PC-3 (cell line): ENCODE data around the gene IFT20. TPM values are rescaled to one million over a fixed set of nuclear protein-coding genes. Genes with fewer than 3 reads are reported as not detected.

ENCODE experiments used
- ATAC-seq: fragments of 200-7000 bp; cut with Tn5 transposase; 2 replicates; pipeline ENCODE4 v1.9.1; 2020; ENCODE audit warnings: mild to moderate bottlenecking, moderate library complexity
- BruUV-seq: library from RNA; stranded (reverse); fragments of 400-500 nt; replicated peaks from 2 replicates; lab custom pipeline; 2021; lab: Mats Ljungman, UMichigan
- CTCF ChIA-PET: fragments of 300-600 bp; sonication (Branson Sonifier 250); formaldehyde crosslinking; loops from one replicate; lab custom pipeline; 2022; ENCODE audit warnings: antibody characterized with exemption; lab: Charles Lee
- POLR2A ChIA-PET: fragments of 300-600 bp; sonication (Branson Sonifier 250); formaldehyde crosslinking; loops from one replicate; lab custom pipeline; 2022; ENCODE audit warnings: antibody characterized with exemption; ENCODE audit not compliant: unreplicated experiment; lab: Charles Lee
- DNase-seq: peaks from one replicate; pipeline ENCODE4 v3.0.0-alpha.2; 2015
- H2AFZ ChIP-seq: fragments of 300-600 bp; sonication (generic); 2 replicates; pipeline ENCODE4 v1.6.0; 2016; ENCODE audit warnings: antibody characterized with exemption, low read length
- H3F3A ChIP-seq: fragments of 300-600 bp; sonication (generic); one replicate; pipeline ENCODE4 v1.6.0; 2017; ENCODE audit warnings: antibody characterized with exemption, low read length, control low read depth, mild to moderate bottlenecking; ENCODE audit not compliant: unreplicated experiment
- H3K27ac ChIP-seq: fragments of 300-600 bp; sonication (generic); 2 replicates; pipeline ENCODE4 v1.5.1; 2016; ENCODE audit warnings: mild to moderate bottlenecking, low read length
- H3K27me3 ChIP-seq: fragments of 300-600 bp; sonication (generic); 2 replicates; pipeline ENCODE4 v1.6.1; 2016; ENCODE audit warnings: low read length, mixed read lengths
- H3K36me3 ChIP-seq: fragments of 300-600 bp; sonication (generic); 2 replicates; pipeline ENCODE4 v1.6.1; 2016; ENCODE audit warnings: low read depth, mixed run types, low read length, mixed read lengths
- H3K4me1 ChIP-seq: fragments of 300-600 bp; sonication (generic); 2 replicates; pipeline ENCODE4 v1.5.1; 2016; ENCODE audit warnings: low read length; ENCODE audit not compliant: insufficient read depth
- H3K4me2 ChIP-seq: fragments of 300-600 bp; sonication (generic); 2 replicates; pipeline ENCODE4 v1.6.0; 2016; ENCODE audit warnings: low read length
- H3K4me3 ChIP-seq: fragments of 300-600 bp; sonication (generic); 2 replicates; pipeline ENCODE4 v1.5.1; 2016; ENCODE audit warnings: mild to moderate bottlenecking, low read length, mixed read lengths
- H3K79me2 ChIP-seq: fragments of 300-600 bp; sonication (generic); 2 replicates; pipeline ENCODE4 v1.6.1; 2017; ENCODE audit warnings: low read length, mixed read lengths
- H3K9ac ChIP-seq: fragments of 300-600 bp; sonication (generic); 2 replicates; pipeline ENCODE4 v1.6.0; 2016; ENCODE audit warnings: mild to moderate bottlenecking, low read length
- H3K9me2 ChIP-seq: fragments of 300-600 bp; sonication (generic); replicated peaks from 2 replicates; pipeline ENCODE4 v1.6.1; 2016; ENCODE audit warnings: mixed run types, low read length, mixed read lengths
- H3K9me3 ChIP-seq: fragments of 300-600 bp; sonication (generic); 2 replicates; pipeline ENCODE4 v1.6.1; 2016; ENCODE audit warnings: low read length, mixed read lengths
- H4K20me1 ChIP-seq: fragments of 300-600 bp; sonication (generic); 2 replicates; pipeline ENCODE4 v1.6.1; 2016; ENCODE audit warnings: low read length, mixed read lengths
- CTCF ChIP-seq: fragments of 300-600 bp; sonication (generic); conservative IDR thresholded peaks from 2 replicates; pipeline ENCODE4 v1.5.1; 2017; ENCODE audit warnings: antibody characterized with exemption, low read depth, mild to moderate bottlenecking, low read length
- EZH2 ChIP-seq: fragments of 300-600 bp; sonication (generic); IDR thresholded peaks from one replicate; pipeline ENCODE4 v1.6.1; 2017; ENCODE audit warnings: antibody characterized with exemption, mild to moderate bottlenecking, low read length; ENCODE audit not compliant: unreplicated experiment
- EZH2phosphoT487 ChIP-seq: fragments of 300-600 bp; sonication (generic); IDR thresholded peaks from 2 replicates; pipeline ENCODE4 v1.6.1; 2018; ENCODE audit warnings: mild to moderate bottlenecking, antibody characterized with exemption, low read length, borderline replicate concordance
- intact Hi-C: fragments of 100-400 bp; cut with micrococcal nuclease; formaldehyde crosslinking; loops from 2 replicates; pipeline ENCODE4 v1.9.0; 2023
- total RNA-seq: library from RNA; depleted of rRNA; stranded (reverse); fragments of >200 nt; gene quantifications from 2 replicates; pipeline ENCODE4 v1.2.3, GENCODE V29; 2014

IFT20 gene
- total RNA-seq, 1 experiment from 2014 or later, result 23.1 TPM

- Histone ChIP-seq H3K4me2 (no peak overlapping the region), H3F3A (no peaks in the 10 kb centered on the region), H3K79me2 (no peaks in the 10 kb centered on the region), H2AFZ (no peak overlapping the region), H3K4me3 (no peak overlapping the region), H3K9me2 (no peaks in the 10 kb centered on the region), H3K27me3 (no peaks in the 10 kb centered on the region), H3K9me3 (no peaks in the 10 kb centered on the region), H3K36me3 (peaks cover 11% of the 10 kb centered on the region; the same call in 1 of the 2 replicates), H4K20me1 (no peaks in the 10 kb centered on the region), H3K4me1 (no peaks in the 10 kb centered on the region), H3K9ac (no peak overlapping the region), H3K27ac (no peak overlapping the region)
- POLR2A ChIA-PET, result no interaction called here
- no peak for ATAC-seq
- BruUV-seq, result no TSS peak
- CTCF ChIA-PET, result no interaction called here
- intact Hi-C loops, result no loop called here
- no peak for DNase-seq
- TF ChIP-seq CTCF, result no peak
- no peak for TF ChIP-seq EZH2
- no peak for TF ChIP-seq EZH2phosphoT487
These were observed 28.7 kb upstream of the IFT20 start for GRCh38 chr17:28363776-28364650.

GRCh38 chr17:28363186-28363585, 27.9 kb upstream of the IFT20 start:
- Histone ChIP-seq H3K36me3 (peaks cover 11% of the 10 kb centered on the region; the same call in 1 of the 2 replicates), H3K4me3 (no peak overlapping the region), H3K79me2 (peaks cover 7% of the 10 kb centered on the region), H3K4me1 (peaks cover 4% of the 10 kb centered on the region; the same call in 1 of the 2 replicates), H3K9ac (no peak overlapping the region), H3F3A (no peaks in the 10 kb centered on the region), H4K20me1 (no peaks in the 10 kb centered on the region), H3K27me3 (no peaks in the 10 kb centered on the region), H3K9me3 (no peaks in the 10 kb centered on the region), H3K9me2 (no peaks in the 10 kb centered on the region), H2AFZ (no peak overlapping the region), H3K4me2 (no peak overlapping the region), H3K27ac (no peak overlapping the region)
- DNase-seq (no peak), ATAC-seq (no peak)
- no TSS peak for BruUV-seq
- TF ChIP-seq EZH2 (no peak), CTCF (no peak), EZH2phosphoT487 (no peak)
- intact Hi-C loops, result no loop called here
- ChIA-PET CTCF (no interaction called here), POLR2A (no interaction called here)

- peak overlapping the region; percentile 79 for H2AFZ ChIP-seq
- H3K36me3 ChIP-seq, result peaks cover 26% of the 10 kb centered on the region
- TSS peak; percentile 66 for BruUV-seq
These were observed 22.6 kb upstream of the IFT20 start for GRCh38 chr17:28357901-28358197.

More at GRCh38 chr17:28357901-28358197, 22.6 kb upstream of the IFT20 start:
- no peak for DNase-seq
- Histone ChIP-seq H3K4me1 (peaks cover 10% of the 10 kb centered on the region; the same call in 1 of the 2 replicates), H3K9me2 (no peaks in the 10 kb centered on the region), H3K79me2 (peaks cover 31% of the 10 kb centered on the region), H3K4me3 (peak overlapping the region; percentile 89), H3K27ac (peak overlapping the region; percentile 29; the same call in 1 of the 2 replicates), H3K9ac (peak overlapping the region; percentile 99), H4K20me1 (no peaks in the 10 kb centered on the region), H3K9me3 (no peaks in the 10 kb centered on the region), H3K27me3 (no peaks in the 10 kb centered on the region), H3F3A (no peaks in the 10 kb centered on the region), H3K4me2 (peak overlapping the region; percentile 88)
- POLR2A ChIA-PET, result interaction anchor here (1.1 to 1.2 kb wide), 2 partner anchors 22 to 27 kb away, joined by 3 to 12 read pairs; partner anchors contain the start of gene TNFAIP1
- intact Hi-C loops, result loop anchor here (1.0 kb wide), 2 partner anchors 11 to 23 kb away; partner anchors contain the start of genes IFT20 and TNFAIP1
- no peak for TF ChIP-seq CTCF
- no peak for TF ChIP-seq EZH2phosphoT487
- no peak for TF ChIP-seq EZH2
- CTCF ChIA-PET, result interaction anchor here (1.2 kb wide), 1 partner anchor 22 kb away, joined by 6 read pairs; the partner anchor contains the start of gene TNFAIP1
- ATAC-seq, result no peak
